Heart right ventricle (tissue), 16 donors: Measurements from ENCODE around the gene PCNX4. TPM values are rescaled to one million over a fixed set of nuclear protein-coding genes. Genes with fewer than 3 reads are reported as not detected.

Source experiments
- ATAC-seq, 8 donors: fragments of 200-7000 bp; cut with Tn5 transposase; one replicate each; pipeline ENCODE4 v1.9.1; 2020; ENCODE audit warnings: mild to moderate bottlenecking in 8 of 8, moderate library complexity in 8 of 8, moderate number of reproducible peaks in 1 of 8
- DNase-seq, 2 donors: peaks; one replicate each; pipeline ENCODE4 v3.0.0-alpha.2; 2020
- H3K27ac ChIP-seq, 10 donors: fragments of 200-600 bp; sonication (generic) in 2 of 10; one replicate each; pipeline versions ENCODE4 v1.5.0 to v1.8.0; 2020 to 2022; ENCODE audit warnings: mild to moderate bottlenecking in 3 of 10
- H3K27me3 ChIP-seq, 7 donors: fragments of 200-600 bp; one replicate each; pipeline ENCODE4 v1.8.0; 2021 to 2022; ENCODE audit warnings: mild to moderate bottlenecking in 2 of 7
- H3K36me3 ChIP-seq, 9 donors: fragments of 200-600 bp; sonication (generic) in 1 of 9; one replicate each; pipeline versions ENCODE4 v1.5.0 to v1.8.0; 2020 to 2022; ENCODE audit warnings: mild to moderate bottlenecking in 2 of 9
- H3K4me1 ChIP-seq, 9 donors: fragments of 200-600 bp; sonication (generic) in 1 of 9; one replicate each; pipeline versions ENCODE4 v1.5.0 to v1.8.0; 2020 to 2022; ENCODE audit warnings: mild to moderate bottlenecking in 4 of 9
- H3K4me3 ChIP-seq, 10 donors: fragments of 200-600 bp; sonication (generic) in 2 of 10; one replicate each; pipeline versions ENCODE4 v1.5.0 to v1.8.0; 2020 to 2022; ENCODE audit warnings: mild to moderate bottlenecking in 7 of 10, moderate library complexity in 2 of 10
- H3K9me3 ChIP-seq, 11 donors: fragments of 200-600 bp in 10 of 11; sonication (generic) in 2 of 11; one replicate each; pipeline versions ENCODE4 v1.5.0 to v1.8.0; 2013 to 2022; ENCODE audit warnings: mild to moderate bottlenecking in 2 of 11, control low read depth in 1 of 11, moderate library complexity in 1 of 11
- CTCF ChIP-seq, 9 donors: fragments of 200-600 bp; sonication (generic) in 2 of 9; IDR thresholded peaks; one replicate each; pipeline versions ENCODE4 v1.5.0 to v1.8.0; 2021 to 2022; ENCODE audit warnings: antibody characterized with exemption in 9 of 9, mild to moderate bottlenecking in 5 of 9, moderate library complexity in 1 of 9
- WGBS, 2 donors: extraction: QIAGEN DNeasy Blood & Tissue Kit; methylation state at CpG; one replicate each; pipeline ENCODE4 v1.1.7; 2013; ENCODE audit warnings: inconsistent platforms in 1 of 2; 5-methylcytosine and 5-hydroxymethylcytosine counted together
- intact Hi-C, 10 donors: fragments of 100-400 bp; cut with DNase I; formaldehyde crosslinking; loops; one replicate each; pipeline versions ENCODE4 v1.11.1 to v1.14.2; 2022
- polyA plus RNA-seq, 2 donors: library from polyadenylated mRNA; stranded (reverse); fragments of 200-250 nt; gene quantifications; one replicate each; pipeline ENCODE4 v1.2.3, GENCODE V29; 2013
- total RNA-seq, 10 donors: library from RNA; stranded (reverse); fragmentation: NEBNext Ultra II Directional in 3 of 10; extraction: Animal tissue kit (Norgen Biotek cat#: 25700) in 3 of 10; gene quantifications; one replicate each; pipeline versions ENCODE4 v1.2.1 to v1.2.4, GENCODE V29; 2021 to 2023
- donor health status: Arrhythmogenic right ventricular cardiomyopathy.
- donor health status: ischemic (EF 13 %, LVEDD 7.1; RV severe dilation, severe dysfunction).
- donor health status: healthy with polysubstance abuse.
- donor health status: DM: no; HTN: yes; CAD: no.
- donor health status: DM: no; HTN: no; CAD: no.
- donor health status: ischemic (EF 25% LVEDD 6.9; RV normal size, moderate dysfunction).
- donor health status: ischemic (EF 25% LVEDD 5.7; RV mildly dilated, moderate dysfunction).
- donor health status: healthy.
- donor health status: DM: yes; HTN: yes; CAD: no.
- donor health status: Ischemic cardiomyopathy.
- donor health status: ischemic (EF 35%, LVEDD 5.7; RV mildly dilated, moderate dysfunction).
- donor health status: nonischemic (EF 11% LVEDD 7.7; RV severe dilation, severe dysfunction).
- donor health status: DM: yes; HTN: yes; CAD: no.
- donor health status: PGD.
- donor health status: ischemic (EF 29% LVEDD 5.4; RV normal size, mild dysfunction).
- donor health status: nonischemic (EF 23%, LVEDD 6.1; RV moderate dilation, normal function).

PCNX4 gene
- total and polyA plus RNA-seq, 12 donors, result 10.9 to 56.7 (median 31.2) TPM

GRCh38 chr14:60090864-60091519 lies 731 bp upstream of the PCNX4 start:
- Histone ChIP-seq H3K9me3 (no peaks in the 10 kb centered on the region), H3K36me3 (no peaks in the 10 kb centered on the region), H3K27ac (peak overlapping the region; percentile 96 to 99 (median 98)), H3K27me3 (no peaks in the 10 kb centered on the region), H3K4me3 (peak overlapping the region; percentile 66 to 90 (median 74)), H3K4me1 (peaks cover 0 to 39% (median 31%) of the 10 kb centered on the region in 9 donors)
- no peak for TF ChIP-seq CTCF (IDR thresholded peaks at IDR 0.05)
- 9% methylated on average over 16 of the region's 16 CpGs for WGBS, 2 donors
- intact Hi-C loops, result loop anchor here in 7 of 10 donors (1.0 to 10.0 kb wide), 8 partner anchors 61 to 161 kb away; partner anchors contain the start of genes DHRS7 (in 6 of the 7) and PPM1A (in 3 of the 7)
- ATAC-seq, result peak; percentile 10 to 56 (median 36)
- peak; percentile 49 to 66 for DNase-seq

GRCh38 chr14:60092526-60092920 lies 800 bp downstream of the PCNX4 start:
- H3K27me3 ChIP-seq, result no peaks in the 10 kb centered on the region
- DNase-seq, result no peak
- no peak for TF ChIP-seq CTCF (IDR thresholded peaks at IDR 0.05)
- H3K4me3 ChIP-seq, result peak overlapping the region; percentile 66 to 90 (median 74)
- H3K9me3 ChIP-seq, result no peaks in the 10 kb centered on the region
- intact Hi-C loops, result loop anchor here in 7 of 10 donors (2.0 to 10.0 kb wide), 6 partner anchors 60 to 160 kb away; partner anchors contain the start of genes PPM1A (in 5 of the 7) and DHRS7 (in 3 of the 7)
- peaks cover 0 to 6% (median 0%) of the 10 kb centered on the region in 9 donors for H3K36me3 ChIP-seq
- 0 to 1% methylated on average over 14 of the region's 14 CpGs for WGBS, 2 donors
- peaks cover 0 to 53% (median 39%) of the 10 kb centered on the region in 9 donors for H3K4me1 ChIP-seq
- peak in 4 of 8 donors; percentile 0 to 15 (median 12) for ATAC-seq
- H3K27ac ChIP-seq, result peak overlapping the region; percentile 96 to 99 (median 98)

GRCh38 chr14:60093080-60093479 lies 1.4 kb downstream of the PCNX4 start:
- no peak for TF ChIP-seq CTCF (IDR thresholded peaks at IDR 0.05)
- Histone ChIP-seq H3K27ac (peak overlapping the region; percentile 96 to 99 (median 98)), H3K36me3 (peaks cover 0 to 11% (median 0%) of the 10 kb centered on the region in 9 donors), H3K27me3 (no peaks in the 10 kb centered on the region), H3K9me3 (no peaks in the 10 kb centered on the region), H3K4me3 (peak overlapping the region; percentile 66 to 90 (median 74)), H3K4me1 (peaks cover 0 to 59% (median 39%) of the 10 kb centered on the region in 9 donors)
- 9 to 12% methylated on average over 3 of the region's 3 CpGs for WGBS, 2 donors
- no peak for ATAC-seq
- intact Hi-C loops, result loop anchor here in 7 of 10 donors (2.0 to 10.0 kb wide), 6 partner anchors 59 to 159 kb away; partner anchors contain the start of genes PPM1A (in 5 of the 7) and DHRS7 (in 3 of the 7)
- DNase-seq, result no peak

GRCh38 chr14:60093606-60094005 lies 1.9 kb downstream of the PCNX4 start:
- H3K36me3 ChIP-seq, result peaks cover 0 to 16% (median 0%) of the 10 kb centered on the region in 9 donors

More at GRCh38 chr14:60093606-60094005, 1.9 kb downstream of the PCNX4 start:
- Histone ChIP-seq H3K4me3 (peak overlapping the region in 9 of 10 donors; percentile 66 to 90 (median 76)), H3K27ac (peak overlapping the region in 9 of 10 donors; percentile 96 to 99 (median 97)), H3K27me3 (no peaks in the 10 kb centered on the region), H3K9me3 (no peaks in the 10 kb centered on the region), H3K4me1 (peaks cover 0 to 62% (median 39%) of the 10 kb centered on the region in 9 donors)
- TF ChIP-seq CTCF (IDR thresholded peaks at IDR 0.05), result no peak
- DNase-seq (no peak), ATAC-seq (no peak)
- intact Hi-C loops, result loop anchor here in 7 of 10 donors (2.0 to 10.0 kb wide), 6 partner anchors 59 to 159 kb away; partner anchors contain the start of genes PPM1A (in 5 of the 7) and DHRS7 (in 3 of the 7)
